H9 (cell line): ENCODE data around the gene CACNA1D. TPM values are rescaled to one million over a fixed set of nuclear protein-coding genes. Genes with fewer than 3 reads are reported as not detected.
A peak's percentile ranks its signal among the peaks of the same experiment; 100 is the strongest.

ENCODE experiments used
- DNase-seq: peaks from one replicate; pipeline ENCODE4 v3.0.0-alpha.2; 2017
- H2AFZ ChIP-seq: one replicate; pipeline ENCODE4 v1.6.1; 2013; ENCODE audit warnings: mild to moderate bottlenecking, low read length, control low read depth, moderate library complexity
- H2AK5ac ChIP-seq: 2 replicates; pipeline ENCODE4 v1.6.1; 2013; ENCODE audit warnings: low read length, control low read depth, mixed read lengths; ENCODE audit not compliant: insufficient read length
- H2BK120ac ChIP-seq: one replicate; pipeline ENCODE4 v1.6.1; 2013; ENCODE audit warnings: low read depth, mild to moderate bottlenecking, low read length, control low read depth, inconsistent platforms; ENCODE audit not compliant: poor library complexity, severe bottlenecking
- H2BK12ac ChIP-seq: 2 replicates; pipeline ENCODE4 v1.6.1; 2013; ENCODE audit warnings: low read length, control low read depth, mixed read lengths, low read depth; ENCODE audit not compliant: insufficient read length
- H2BK15ac ChIP-seq: 2 replicates; pipeline ENCODE4 v1.6.1; 2013; ENCODE audit warnings: low read depth, low read length, control low read depth
- H2BK20ac ChIP-seq: one replicate; pipeline ENCODE4 v1.6.1; 2013; ENCODE audit warnings: low read depth, mild to moderate bottlenecking, low read length, control low read depth, inconsistent platforms; ENCODE audit not compliant: poor library complexity, severe bottlenecking
- H2BK5ac ChIP-seq: 2 replicates; pipeline ENCODE4 v1.6.1; 2013; ENCODE audit warnings: low read length, control low read depth, mixed read lengths; ENCODE audit not compliant: insufficient read length
- H3K14ac ChIP-seq: 2 replicates; pipeline ENCODE4 v1.6.1; 2013; ENCODE audit warnings: low read length, control low read depth; ENCODE audit not compliant: insufficient read depth
- H3K18ac ChIP-seq: 2 replicates; pipeline ENCODE4 v1.6.1; 2013; ENCODE audit warnings: low read depth, mild to moderate bottlenecking, mixed read lengths, low read length, control low read depth; ENCODE audit not compliant: insufficient read length
- H3K23ac ChIP-seq: 2 replicates; pipeline ENCODE4 v1.6.1; 2013; ENCODE audit warnings: low read length, control low read depth, mixed read lengths, low read depth; ENCODE audit not compliant: insufficient read length
- H3K23me2 ChIP-seq: 2 replicates; pipeline ENCODE4 v1.6.1; 2013; ENCODE audit warnings: low read depth, mild to moderate bottlenecking, mixed read lengths, low read length, control low read depth; ENCODE audit not compliant: insufficient read length, poor library complexity, severe bottlenecking
- H3K27ac ChIP-seq: 2 replicates; pipeline ENCODE4 v1.5.1; 2013; ENCODE audit warnings: low read length, control low read depth, mixed read lengths, low read depth; ENCODE audit not compliant: insufficient read length
- H3K27me3 ChIP-seq: 2 replicates; pipeline ENCODE4 v1.6.1; 2013; ENCODE audit warnings: low read length, control low read depth, inconsistent platforms; ENCODE audit not compliant: insufficient read depth
- H3K4ac ChIP-seq: 2 replicates; pipeline ENCODE4 v1.6.1; 2013; ENCODE audit warnings: low read depth, mild to moderate bottlenecking, control low read depth, inconsistent platforms, low read length, moderate library complexity
- H3K4me1 ChIP-seq: 2 replicates; pipeline ENCODE4 v1.6.1; 2013; ENCODE audit warnings: low read length, control low read depth, inconsistent platforms; ENCODE audit not compliant: insufficient read depth
- H3K4me2 ChIP-seq: 2 replicates; pipeline ENCODE4 v1.6.1; 2013; ENCODE audit warnings: low read length, control low read depth, mixed read lengths; ENCODE audit not compliant: insufficient read length, insufficient read depth
- H3K56ac ChIP-seq: 2 replicates; pipeline ENCODE4 v1.6.1; 2013; ENCODE audit warnings: low read depth, mild to moderate bottlenecking, mixed read lengths, low read length, control low read depth; ENCODE audit not compliant: insufficient read length
- H3K79me1 ChIP-seq: 2 replicates; pipeline ENCODE4 v1.6.1; 2013; ENCODE audit warnings: low read depth, mild to moderate bottlenecking, moderate library complexity, low read length, control low read depth, inconsistent platforms; ENCODE audit not compliant: insufficient read depth, poor library complexity, severe bottlenecking
- H3K79me2 ChIP-seq: 2 replicates; pipeline ENCODE4 v1.6.1; 2013; ENCODE audit warnings: low read length, control low read depth, inconsistent platforms; ENCODE audit not compliant: insufficient read depth
- H3K9ac ChIP-seq: 2 replicates; pipeline ENCODE4 v1.6.1; 2013; ENCODE audit warnings: low read length, control low read depth, mixed read lengths; ENCODE audit not compliant: insufficient read length; ENCODE audit errors: extremely low read depth
- H3K9me3 ChIP-seq: one replicate; pipeline ENCODE4 v1.6.1; 2013; ENCODE audit warnings: low read depth, low read length, inconsistent platforms; ENCODE audit not compliant: control insufficient read depth
- H3T11ph ChIP-seq: one replicate; pipeline ENCODE4 v1.6.1; 2013; ENCODE audit warnings: mild to moderate bottlenecking, low read length, control low read depth, inconsistent platforms
- H4K20me1 ChIP-seq: one replicate; pipeline ENCODE4 v1.6.1; 2013; ENCODE audit not compliant: control insufficient read depth, insufficient read length, insufficient read depth
- H4K5ac ChIP-seq: 2 replicates; pipeline ENCODE4 v1.6.1; 2013; ENCODE audit warnings: low read depth, mild to moderate bottlenecking, mixed read lengths, low read length, control low read depth; ENCODE audit not compliant: insufficient read length
- H4K8ac ChIP-seq: replicated peaks from 2 replicates; pipeline ENCODE4 v1.6.1; 2013; ENCODE audit warnings: low read length, control low read depth, mixed read lengths, low read depth; ENCODE audit not compliant: insufficient read length
- H4K91ac ChIP-seq: 2 replicates; pipeline ENCODE4 v1.6.1; 2013; ENCODE audit warnings: low read depth, mild to moderate bottlenecking, moderate library complexity, mixed read lengths, low read length, control low read depth; ENCODE audit not compliant: insufficient read length
- H3K27ac Mint-ChIP-seq, 3 experiments: 2 replicates in 2 of 3; 3 replicates in 1 of 3; pipeline ENCODE4 v1.8.0; 2020 to 2021; ENCODE audit warnings: mixed read lengths in 3 of 3, mild to moderate bottlenecking in 1 of 3, moderate library complexity in 1 of 3
- H3K27me3 Mint-ChIP-seq: 2 replicates; pipeline ENCODE4 v1.8.0; 2021; ENCODE audit warnings: low read depth, mild to moderate bottlenecking, moderate library complexity, mixed read lengths
- H3K36me3 Mint-ChIP-seq, 3 experiments: 2 replicates in 2 of 3; 3 replicates in 1 of 3; pipeline ENCODE4 v1.8.0; 2020 to 2021; ENCODE audit warnings: low read depth in 3 of 3, mixed read lengths in 3 of 3; ENCODE audit not compliant: insufficient read depth in 1 of 3
- H3K4me1 Mint-ChIP-seq, 2 experiments: 2 replicates each; pipeline ENCODE4 v1.8.0; 2020; ENCODE audit warnings: mixed read lengths in 2 of 2
- H3K4me3 Mint-ChIP-seq, 2 experiments: 2 replicates in 1 of 2; 3 replicates in 1 of 2; pipeline ENCODE4 v1.8.0; 2020 to 2021; ENCODE audit warnings: mild to moderate bottlenecking in 2 of 2, mixed read lengths in 2 of 2, moderate library complexity in 1 of 2
- H3K9me3 Mint-ChIP-seq, 2 experiments: 2 replicates in 1 of 2; 3 replicates in 1 of 2; pipeline ENCODE4 v1.8.0; 2020; ENCODE audit warnings: mild to moderate bottlenecking in 2 of 2, mixed read lengths in 2 of 2, moderate library complexity in 1 of 2
- CTCF ChIP-seq: fragments of 200-600 bp; sonication (generic); conservative IDR thresholded peaks from 3 replicates; pipeline ENCODE4 v1.8.0; 2021; ENCODE audit warnings: antibody characterized with exemption, mild to moderate bottlenecking
- WGBS: extraction: QIAGEN DNeasy Blood & Tissue Kit; methylation state at CpG from one replicate; pipeline ENCODE4 v1.1.7; 2013; ENCODE audit warnings: missing lambda C conversion rate, low lambda C conversion rate, mixed read lengths; ENCODE audit not compliant: insufficient read length; ENCODE audit errors: extremely low coverage; 5-methylcytosine and 5-hydroxymethylcytosine counted together
- total RNA-seq: library from RNA; stranded (reverse); gene quantifications from 2 replicates; pipeline ENCODE4 v1.2.1, GENCODE V29; 2021

The CACNA1D gene
- total RNA-seq, 1 experiment from 2014 or later: 3.5 TPM

GRCh38 chr3:53803816-53804695 is 309.6 kb downstream of the CACNA1D start:
- no peaks in the 10 kb centered on the region for H3K9me3 ChIP-seq
- no peak overlapping the region for H2BK5ac ChIP-seq
- no peak overlapping the region for H4K91ac ChIP-seq
- no CpG with 5 or more reads among the region's 20 CpGs for WGBS
- no peak overlapping the region for H3K27ac ChIP-seq
- no peak for TF ChIP-seq CTCF
- no peaks in the 10 kb centered on the region for H3K79me2 ChIP-seq
- H3K14ac ChIP-seq: peak overlapping the region; percentile 42; the same call in 1 of the 2 replicates
- H3K4me2 ChIP-seq: no peak overlapping the region
- H2BK20ac ChIP-seq: no peak overlapping the region
- no peaks in the 10 kb centered on the region; the same call in 1 of the 2 replicates for H3K4me1 ChIP-seq
- H4K8ac ChIP-seq: no peak overlapping the region
- H2BK12ac ChIP-seq: no peak overlapping the region
- H3T11ph ChIP-seq: no peak overlapping the region
- no peak overlapping the region for H2AFZ ChIP-seq
- Mint-ChIP-seq H3K4me1 (peaks cover 14 to 18% of the 10 kb centered on the region in 2 experiments), H3K36me3 (no peaks in the 10 kb centered on the region), H3K27ac (no peak overlapping the region; a peak in 2 of 7 replicates), H3K27me3 (no peaks in the 10 kb centered on the region; the same call in 1 of the 2 replicates), H3K9me3 (no peaks in the 10 kb centered on the region), H3K4me3 (no peak overlapping the region)
- no peak overlapping the region for H2AK5ac ChIP-seq
- H3K23ac ChIP-seq: no peak overlapping the region
- H3K23me2 ChIP-seq: no peaks in the 10 kb centered on the region
- no peak overlapping the region for H2BK120ac ChIP-seq
- no peak for DNase-seq
- no peaks in the 10 kb centered on the region for H3K79me1 ChIP-seq
- H3K9ac ChIP-seq: no peak overlapping the region
- no peak overlapping the region for H3K56ac ChIP-seq
- H3K27me3 ChIP-seq: no peaks in the 10 kb centered on the region
- no peaks in the 10 kb centered on the region for H4K20me1 ChIP-seq
- no peak overlapping the region for H3K4ac ChIP-seq
- no peak overlapping the region for H3K18ac ChIP-seq
- no peak overlapping the region for H2BK15ac ChIP-seq
- no peak overlapping the region for H4K5ac ChIP-seq
